CD14-positive monocyte (primary cell): ENCODE results near the gene TMEM14C. TPM values are rescaled to one million over a fixed set of nuclear protein-coding genes. Genes with fewer than 3 reads are reported as not detected.
"Not testable (repeated sequence)": the region's sequence is repeated elsewhere in the genome, so short reads cannot be mapped to it uniquely, and the experiment has no call there.

Experiments used
- DNase-seq, 3 donors: peaks; one replicate each; pipeline ENCODE4 v3.0.0-alpha.2; 2011 to 2022
- H2AFZ ChIP-seq: 2 replicates; pipeline ENCODE4 v1.6.0; 2012; ENCODE audit warnings: mild to moderate bottlenecking, low read depth, low read length, inconsistent platforms; ENCODE audit not compliant: insufficient read depth, poor library complexity, severe bottlenecking
- H3K27ac ChIP-seq, 2 donors: 1 replicate in 1 of 2; 2 replicates in 1 of 2; pipeline ENCODE4 v1.5.1; 2012 to 2013; ENCODE audit warnings: low read length in 2 of 2, control low read depth in 1 of 2, inconsistent platforms in 1 of 2, low read depth in 1 of 2, mild to moderate bottlenecking in 1 of 2
- H3K27me3 ChIP-seq, 2 donors: one replicate each; pipeline versions ENCODE4 v1.6.0 to v1.6.1; 2011 to 2013; ENCODE audit warnings: low read length in 2 of 2; ENCODE audit not compliant: control insufficient read depth in 2 of 2, insufficient read depth in 2 of 2
- H3K36me3 ChIP-seq, 2 donors: replicated peaks in 1 of 2; 1 replicate in 1 of 2; 2 replicates in 1 of 2; pipeline versions ENCODE4 v1.5.1 to v1.6.1; 2012 to 2013; ENCODE audit warnings: low read length in 2 of 2, control low read depth in 1 of 2, inconsistent platforms in 1 of 2, mild to moderate bottlenecking in 1 of 2; ENCODE audit not compliant: insufficient read depth in 2 of 2, control insufficient read depth in 1 of 2
- H3K4me1 ChIP-seq, 2 donors: 1 replicate in 1 of 2; 2 replicates in 1 of 2; pipeline versions ENCODE4 v1.5.1 to v1.6.1; 2012 to 2013; ENCODE audit warnings: low read length in 2 of 2, control low read depth in 1 of 2, inconsistent platforms in 1 of 2, mild to moderate bottlenecking in 1 of 2, moderate library complexity in 1 of 2; ENCODE audit not compliant: insufficient read depth in 2 of 2, control insufficient read depth in 1 of 2
- H3K4me2 ChIP-seq: replicated peaks from 2 replicates; pipeline ENCODE3; 2012; ENCODE audit warnings: low read length, moderate library complexity, mild to moderate bottlenecking; ENCODE audit not compliant: poor library complexity, severe bottlenecking; ENCODE audit errors: extremely low read depth
- H3K4me3 ChIP-seq, 3 experiments: fragments of 200-600 bp in 1 of 3; sonication (generic) in 1 of 3; replicated peaks in 1 of 3; 1 replicate in 2 of 3; 2 replicates in 1 of 3; pipeline ENCODE4 v1.5.1; 2011 to 2013; ENCODE audit warnings: low read length in 3 of 3, mild to moderate bottlenecking in 3 of 3, control low read depth in 2 of 3, low read depth in 2 of 3, inconsistent platforms in 1 of 3, moderate library complexity in 1 of 3
- H3K79me2 ChIP-seq: 2 replicates; pipeline ENCODE4 v1.6.0; 2012; ENCODE audit warnings: mild to moderate bottlenecking, control low read depth, inconsistent platforms, low read length, moderate library complexity; ENCODE audit not compliant: insufficient read depth
- H3K9ac ChIP-seq: 2 replicates; pipeline ENCODE4 v1.6.0; 2017; ENCODE audit warnings: low read length, mild to moderate bottlenecking; ENCODE audit not compliant: insufficient read depth, poor library complexity, severe bottlenecking
- H3K9me3 ChIP-seq, 2 donors: replicated peaks in 1 of 2; 1 replicate in 1 of 2; 2 replicates in 1 of 2; pipeline versions ENCODE4 v1.5.1 to v1.6.1; 2012 to 2013; ENCODE audit warnings: low read length in 2 of 2, control low read depth in 1 of 2; ENCODE audit not compliant: control insufficient read depth in 1 of 2, insufficient read depth in 1 of 2
- H4K20me1 ChIP-seq: 2 replicates; pipeline ENCODE4 v1.6.0; 2012; ENCODE audit warnings: mild to moderate bottlenecking, low read length, control low read depth, moderate library complexity; ENCODE audit not compliant: insufficient read depth
- H3K27ac Mint-ChIP-seq, 7 donors: one replicate each; pipeline ENCODE4 v1.8.0; 2020; ENCODE audit warnings: mild to moderate bottlenecking in 7 of 7, mixed read lengths in 7 of 7, moderate library complexity in 6 of 7, inconsistent platforms in 2 of 7
- H3K27me3 Mint-ChIP-seq, 3 donors: one replicate each; pipeline ENCODE4 v1.8.0; 2021 to 2022; ENCODE audit warnings: low read depth in 3 of 3, mild to moderate bottlenecking in 3 of 3, mixed read lengths in 3 of 3, moderate library complexity in 3 of 3, inconsistent platforms in 1 of 3
- H3K36me3 Mint-ChIP-seq, 2 donors: one replicate each; pipeline ENCODE4 v1.8.0; 2020; ENCODE audit warnings: mixed read lengths in 2 of 2, inconsistent platforms in 1 of 2, mild to moderate bottlenecking in 1 of 2
- H3K4me1 Mint-ChIP-seq: one replicate; pipeline ENCODE4 v1.8.0; 2020; ENCODE audit warnings: mild to moderate bottlenecking, mixed read lengths
- H3K4me3 Mint-ChIP-seq, 2 donors: one replicate each; pipeline ENCODE4 v1.8.0; 2020; ENCODE audit warnings: mild to moderate bottlenecking in 2 of 2, mixed read lengths in 2 of 2, moderate library complexity in 1 of 2
- H3K9me3 Mint-ChIP-seq, 7 donors: one replicate each; pipeline ENCODE4 v1.8.0; 2020 to 2022; ENCODE audit warnings: mixed read lengths in 7 of 7, mild to moderate bottlenecking in 6 of 7, moderate library complexity in 6 of 7, inconsistent platforms in 2 of 7
- CTCF ChIP-seq: fragments of 200-600 bp; IDR thresholded peaks from one replicate; pipeline ENCODE4 v1.8.0; 2022; ENCODE audit warnings: antibody characterized with exemption, mild to moderate bottlenecking
- WGBS: methylation state at CpG from one replicate; pipeline ENCODE4 v1.1.5; 2013; ENCODE audit warnings: missing lambda C conversion rate; ENCODE audit not compliant: insufficient coverage; 5-methylcytosine and 5-hydroxymethylcytosine counted together
- intact Hi-C, 2 donors: fragments of 100-400 bp; cut with micrococcal nuclease; formaldehyde crosslinking; loops; one replicate each; pipeline versions ENCODE4 v1.15.0 to v1.15.1; 2023
- polyA plus RNA-seq, 3 donors: library from polyadenylated mRNA; depleted of rRNA in 1 of 3; unstranded in 2 of 3; stranded (reverse) in 1 of 3; fragments of 300-500 nt in 2 of 3; fragments of >200 nt in 1 of 3; fragmentation: Illumina TruSeq in 2 of 3; gene quantifications; 1 replicate in 2 of 3; 2 replicates in 1 of 3; pipeline ENCODE4 v1.2.3, GENCODE V29; 2012 to 2021

The TMEM14C gene
- polyA plus RNA-seq, 3 donors: 67.7 to 242 (median 184) TPM

- Mint-ChIP-seq H3K36me3 (peaks cover 2 to 3% of the 10 kb centered on the region in 2 donors), H3K27me3 (no peaks in the 10 kb centered on the region), H3K9me3 (peaks cover 14 to 26% (median 18%) of the 10 kb centered on the region in 7 donors), H3K4me1 (peaks cover 39% of the 10 kb centered on the region), H3K27ac (peak overlapping the region in 4 of 7 donors; percentile 37 to 70 (median 58)), H3K4me3 (peak overlapping the region; percentile 78 to 81)
- Histone ChIP-seq H3K9ac (peak overlapping the region; percentile 64), H3K4me1 (peaks cover 20 to 31% of the 10 kb centered on the region in 2 donors), H3K9me3 (peaks cover 7 to 21% of the 10 kb centered on the region in 2 donors), H2AFZ (peak overlapping the region; percentile 82), H3K27ac (peak overlapping the region in 1 of 2 donors; percentile 68), H4K20me1 (no peaks in the 10 kb centered on the region), H3K79me2 (peaks cover 15% of the 10 kb centered on the region), H3K27me3 (no peaks in the 10 kb centered on the region), H3K4me2 (peak overlapping the region; percentile 79), H3K4me3 (peak overlapping the region; percentile 47 to 76 (median 56)), H3K36me3 (no peaks in the 10 kb centered on the region)
- 36% methylated on average over 10 of the region's 21 CpGs for WGBS
- DNase-seq: no peak
- TF ChIP-seq CTCF: no peak
- intact Hi-C loops: no loop called here
Observed at GRCh38 chr6:10719964-10720264, 3.0 kb upstream of the TMEM14C start.

- peaks cover 42% of the 10 kb centered on the region for H3K4me1 Mint-ChIP-seq
- 29% methylated on average over 45 of the region's 49 CpGs for WGBS
- Histone ChIP-seq H3K36me3 (no peaks in the 10 kb centered on the region), H3K4me3 (peak overlapping the region; percentile 47 to 76 (median 56)), H3K9me3 (peaks cover 7 to 21% of the 10 kb centered on the region in 2 donors), H3K27me3 (no peaks in the 10 kb centered on the region), H3K27ac (peak overlapping the region; percentile 42 to 68), H2AFZ (peak overlapping the region; percentile 82), H3K4me2 (peak overlapping the region; percentile 79), H3K9ac (peak overlapping the region; percentile 64), H3K4me1 (peaks cover 20 to 31% of the 10 kb centered on the region in 2 donors), H3K79me2 (peaks cover 15% of the 10 kb centered on the region), H4K20me1 (no peaks in the 10 kb centered on the region)
- H3K27ac Mint-ChIP-seq: peak overlapping the region in 6 of 7 donors; percentile 30 to 85 (median 68)
- no peak for TF ChIP-seq CTCF
- H3K36me3 Mint-ChIP-seq: peaks cover 6 to 8% of the 10 kb centered on the region in 2 donors
- DNase-seq: peak in 2 of 3 donors; percentile 15 to 21
- H3K9me3 Mint-ChIP-seq: peaks cover 14 to 26% (median 18%) of the 10 kb centered on the region in 7 donors
- H3K4me3 Mint-ChIP-seq: peak overlapping the region; percentile 78 to 81
- no peaks in the 10 kb centered on the region for H3K27me3 Mint-ChIP-seq
- intact Hi-C loops: no loop called here
Observed at GRCh38 chr6:10720265-10720959, 2.5 kb upstream of the TMEM14C start.

- DNase-seq, intact Hi-C loops, H3K27me3 ChIP-seq, H3K36me3 ChIP-seq, H3K27me3 Mint-ChIP-seq, H4K20me1 ChIP-seq: not testable (repeated sequence)
- Histone ChIP-seq H3K4me3 (peak overlapping the region; percentile 47 to 76 (median 56)), H3K9me3 (peaks cover 7 to 21% of the 10 kb centered on the region in 2 donors), H3K79me2 (peaks cover 15% of the 10 kb centered on the region), H3K27ac (peak overlapping the region; percentile 42 to 68), H3K9ac (peak overlapping the region; percentile 64), H2AFZ (peak overlapping the region; percentile 82), H3K4me2 (peak overlapping the region; percentile 79), H3K4me1 (peaks cover 20 to 31% of the 10 kb centered on the region in 2 donors)
- peak overlapping the region in 5 of 7 donors; percentile 30 to 85 (median 65) for H3K27ac Mint-ChIP-seq
- H3K9me3 Mint-ChIP-seq: peaks cover 14 to 26% (median 18%) of the 10 kb centered on the region in 7 donors
- peaks cover 12 to 14% of the 10 kb centered on the region in 2 donors for H3K36me3 Mint-ChIP-seq
- H3K4me1 Mint-ChIP-seq: peaks cover 42% of the 10 kb centered on the region
- WGBS: 97% methylated on average over 10 of the region's 17 CpGs
- H3K4me3 Mint-ChIP-seq: peak overlapping the region; percentile 72 to 81
Observed at GRCh38 chr6:10720960-10721849, 1.7 kb upstream of the TMEM14C start.
